Measurements from ENCODE around the gene SPATA6. TPM values are rescaled to one million over a fixed set of nuclear protein-coding genes. Genes with fewer than 3 reads are reported as not detected.

The SPATA6 gene
- total RNA-seq, 1 experiment from 2014 or later, result 2.7 TPM

DNA sequence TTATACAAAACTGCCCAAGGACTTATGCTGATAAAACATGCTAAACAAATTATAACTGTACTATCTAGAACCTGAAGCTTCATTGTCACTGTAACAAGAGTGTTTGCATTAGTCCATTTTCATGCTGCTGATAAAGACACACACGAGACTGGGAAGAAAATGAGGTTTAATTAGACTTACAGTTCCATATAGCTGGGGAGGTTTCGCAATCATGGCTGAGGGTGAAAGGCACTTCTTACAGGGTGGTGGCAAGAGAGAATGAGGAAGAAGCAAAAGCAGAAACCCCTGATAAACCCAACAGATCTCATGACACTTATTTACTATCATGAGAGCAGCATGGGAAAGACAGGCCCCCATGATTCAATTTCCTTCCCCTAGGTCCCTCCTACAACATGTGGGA, 100.4 kb downstream of the SPATA6 start:
- POLR2A ChIA-PET (ENCODE audit: low non-redundant PET), result no interaction called here
- intact Hi-C loops (cut with micrococcal nuclease; ENCODE audit: unreplicated experiment), result no loop called here
- CTCF ChIA-PET, result no interaction called here

DNA sequence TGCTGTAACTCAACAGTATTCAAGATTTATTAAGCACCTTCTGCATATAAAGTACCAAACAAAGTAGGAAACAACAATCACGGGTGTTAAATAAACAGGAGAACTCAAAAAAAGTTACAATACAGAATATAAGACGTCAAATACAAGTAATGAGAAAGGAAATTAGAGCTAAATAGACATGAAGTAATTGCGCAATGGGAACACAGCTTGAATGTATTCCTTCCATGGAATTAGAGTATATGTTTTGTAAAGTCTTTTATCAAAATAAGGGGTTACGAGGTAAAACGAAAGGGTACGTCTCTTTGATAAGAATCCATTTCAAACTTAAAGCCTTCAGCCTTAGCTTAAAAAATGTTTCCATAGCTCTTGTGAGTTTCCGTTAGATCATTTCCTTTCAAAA, 109.1 kb downstream of the SPATA6 start:
- intact Hi-C loops (cut with micrococcal nuclease; ENCODE audit: unreplicated experiment), result no loop called here
- BruUV-seq (replicated peaks), result no TSS peak
- DNase-seq (ENCODE audit: low spot score), result no peak
- Histone ChIP-seq H3K4me1 (ENCODE audit: insufficient read depth, low read length, poor library complexity, severe bottlenecking) (no peaks in the 10 kb centered on the region), H3K27me3 (replicated peaks; ENCODE audit: insufficient read depth, low read depth, low read length, poor library complexity) (no peaks in the 10 kb centered on the region), H3K9me3 (ENCODE audit: low read depth, low read length, poor library complexity, severe bottlenecking) (no peaks in the 10 kb centered on the region), H3K36me3 (ENCODE audit: insufficient read depth, low read length, poor library complexity, severe bottlenecking) (no peaks in the 10 kb centered on the region), H3K27ac (ENCODE audit: low read depth, low read length, poor library complexity, severe bottlenecking) (no peak overlapping the region), H3K4me3 (ENCODE audit: low read depth, low read length, poor library complexity, severe bottlenecking) (no peak overlapping the region)
- ChIA-PET POLR2A (ENCODE audit: low non-redundant PET) (no interaction called here), CTCF (no interaction called here)
- TF ChIP-seq, protein P1, sequence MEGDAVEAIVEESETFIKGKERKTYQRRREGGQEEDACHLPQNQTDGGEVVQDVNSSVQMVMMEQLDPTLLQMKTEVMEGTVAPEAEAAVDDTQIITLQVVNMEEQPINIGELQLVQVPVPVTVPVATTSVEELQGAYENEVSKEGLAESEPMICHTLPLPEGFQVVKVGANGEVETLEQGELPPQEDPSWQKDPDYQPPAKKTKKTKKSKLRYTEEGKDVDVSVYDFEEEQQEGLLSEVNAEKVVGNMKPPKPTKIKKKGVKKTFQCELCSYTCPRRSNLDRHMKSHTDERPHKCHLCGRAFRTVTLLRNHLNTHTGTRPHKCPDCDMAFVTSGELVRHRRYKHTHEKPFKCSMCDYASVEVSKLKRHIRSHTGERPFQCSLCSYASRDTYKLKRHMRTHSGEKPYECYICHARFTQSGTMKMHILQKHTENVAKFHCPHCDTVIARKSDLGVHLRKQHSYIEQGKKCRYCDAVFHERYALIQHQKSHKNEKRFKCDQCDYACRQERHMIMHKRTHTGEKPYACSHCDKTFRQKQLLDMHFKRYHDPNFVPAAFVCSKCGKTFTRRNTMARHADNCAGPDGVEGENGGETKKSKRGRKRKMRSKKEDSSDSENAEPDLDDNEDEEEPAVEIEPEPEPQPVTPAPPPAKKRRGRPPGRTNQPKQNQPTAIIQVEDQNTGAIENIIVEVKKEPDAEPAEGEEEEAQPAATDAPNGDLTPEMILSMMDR (conservative IDR thresholded peaks at IDR 0.05; ENCODE audit: low read depth, low read length), result no peak
- TF ChIP-seq EZH2 (IDR thresholded peaks at IDR 0.05; ENCODE audit: borderline replicate concordance, low read depth, low read length, poor library complexity, severe bottlenecking), result no peak

More for the DNA sequence above, 100.4 kb downstream of the SPATA6 start:
- no peak overlapping the region for H3K4me3 ChIP-seq (ENCODE audit: low read depth, low read length, poor library complexity, severe bottlenecking)
- DNase-seq (ENCODE audit: low spot score), result no peak
- H3K9me3 ChIP-seq (ENCODE audit: low read depth, low read length, poor library complexity, severe bottlenecking), result no peaks in the 10 kb centered on the region
- H3K27me3 ChIP-seq (replicated peaks; ENCODE audit: insufficient read depth, low read depth, low read length, poor library complexity), result no peaks in the 10 kb centered on the region
- no peaks in the 10 kb centered on the region for H3K4me1 ChIP-seq (ENCODE audit: insufficient read depth, low read length, poor library complexity, severe bottlenecking)
- no TSS peak for BruUV-seq (replicated peaks)
- no peak overlapping the region for H3K27ac ChIP-seq (ENCODE audit: low read depth, low read length, poor library complexity, severe bottlenecking)
- H3K36me3 ChIP-seq (ENCODE audit: insufficient read depth, low read length, poor library complexity, severe bottlenecking), result no peaks in the 10 kb centered on the region
- TF ChIP-seq, protein P1 (conservative IDR thresholded peaks at IDR 0.05; ENCODE audit: low read depth, low read length), result no peak
- TF ChIP-seq EZH2 (IDR thresholded peaks at IDR 0.05; ENCODE audit: borderline replicate concordance, low read depth, low read length, poor library complexity, severe bottlenecking), result no peak

DNA sequence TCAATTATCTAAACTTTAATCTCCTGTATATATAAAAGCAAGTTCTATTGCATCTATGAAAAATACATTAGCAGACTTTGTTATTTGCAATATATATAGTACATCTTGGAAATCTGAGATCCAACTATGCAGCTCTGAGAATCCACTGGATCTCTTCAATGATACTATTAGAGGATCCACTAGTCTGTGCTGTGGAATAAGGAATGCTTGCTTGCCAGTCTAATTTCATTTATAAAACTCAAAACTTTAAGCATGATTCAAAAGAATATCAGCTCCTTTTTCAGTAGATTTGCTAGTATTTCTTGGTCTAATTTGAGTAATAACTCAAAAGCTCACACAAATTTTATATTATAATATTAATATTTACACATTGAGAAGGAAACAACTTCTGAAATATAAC, 115.1 kb downstream of the SPATA6 start:
- DNase-seq (ENCODE audit: low spot score), result no peak
- H3K4me1 ChIP-seq (ENCODE audit: insufficient read depth, low read length, poor library complexity, severe bottlenecking), result no peaks in the 10 kb centered on the region
- intact Hi-C loops (cut with micrococcal nuclease; ENCODE audit: unreplicated experiment), result no loop called here
- no peaks in the 10 kb centered on the region for H3K27me3 ChIP-seq (replicated peaks; ENCODE audit: insufficient read depth, low read depth, low read length, poor library complexity)
- TF ChIP-seq, protein P1 (conservative IDR thresholded peaks at IDR 0.05; ENCODE audit: low read depth, low read length), result no peak
- TF ChIP-seq EZH2 (IDR thresholded peaks at IDR 0.05; ENCODE audit: borderline replicate concordance, low read depth, low read length, poor library complexity, severe bottlenecking), result no peak
- BruUV-seq (replicated peaks), result no TSS peak
- ChIA-PET CTCF (no interaction called here), POLR2A (ENCODE audit: low non-redundant PET) (no interaction called here)
- no peaks in the 10 kb centered on the region for H3K36me3 ChIP-seq (ENCODE audit: insufficient read depth, low read length, poor library complexity, severe bottlenecking)
- H3K4me3 ChIP-seq (ENCODE audit: low read depth, low read length, poor library complexity, severe bottlenecking), result no peak overlapping the region
- H3K27ac ChIP-seq (ENCODE audit: low read depth, low read length, poor library complexity, severe bottlenecking), result no peak overlapping the region
- H3K9me3 ChIP-seq (ENCODE audit: low read depth, low read length, poor library complexity, severe bottlenecking), result no peaks in the 10 kb centered on the region
